ENCODE data around the gene TLR3.

The TLR3 gene

DNA sequence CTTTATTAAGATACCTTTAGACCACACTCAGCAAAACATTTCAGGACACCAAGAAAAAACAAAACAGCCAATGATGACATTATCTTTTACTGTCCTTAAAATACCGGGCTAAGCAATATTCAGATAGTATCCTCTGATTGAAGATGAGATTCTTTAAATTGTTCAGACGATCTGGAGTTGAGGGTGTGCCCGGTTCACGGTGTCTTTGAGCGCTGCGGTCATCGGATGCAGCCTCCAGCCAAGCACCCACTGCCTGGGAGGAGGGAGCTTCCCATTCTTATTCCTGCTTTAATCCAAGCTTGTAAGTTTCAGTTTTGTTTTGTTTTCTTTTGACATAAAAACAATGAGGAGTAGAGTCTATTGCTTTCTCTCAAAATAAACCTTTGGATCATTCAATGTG is 49.6 kb downstream of the TLR3 start:
- TF ChIP-seq, protein P1, sequence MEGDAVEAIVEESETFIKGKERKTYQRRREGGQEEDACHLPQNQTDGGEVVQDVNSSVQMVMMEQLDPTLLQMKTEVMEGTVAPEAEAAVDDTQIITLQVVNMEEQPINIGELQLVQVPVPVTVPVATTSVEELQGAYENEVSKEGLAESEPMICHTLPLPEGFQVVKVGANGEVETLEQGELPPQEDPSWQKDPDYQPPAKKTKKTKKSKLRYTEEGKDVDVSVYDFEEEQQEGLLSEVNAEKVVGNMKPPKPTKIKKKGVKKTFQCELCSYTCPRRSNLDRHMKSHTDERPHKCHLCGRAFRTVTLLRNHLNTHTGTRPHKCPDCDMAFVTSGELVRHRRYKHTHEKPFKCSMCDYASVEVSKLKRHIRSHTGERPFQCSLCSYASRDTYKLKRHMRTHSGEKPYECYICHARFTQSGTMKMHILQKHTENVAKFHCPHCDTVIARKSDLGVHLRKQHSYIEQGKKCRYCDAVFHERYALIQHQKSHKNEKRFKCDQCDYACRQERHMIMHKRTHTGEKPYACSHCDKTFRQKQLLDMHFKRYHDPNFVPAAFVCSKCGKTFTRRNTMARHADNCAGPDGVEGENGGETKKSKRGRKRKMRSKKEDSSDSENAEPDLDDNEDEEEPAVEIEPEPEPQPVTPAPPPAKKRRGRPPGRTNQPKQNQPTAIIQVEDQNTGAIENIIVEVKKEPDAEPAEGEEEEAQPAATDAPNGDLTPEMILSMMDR (IDR thresholded peaks at IDR 0.05), result no peak

DNA sequence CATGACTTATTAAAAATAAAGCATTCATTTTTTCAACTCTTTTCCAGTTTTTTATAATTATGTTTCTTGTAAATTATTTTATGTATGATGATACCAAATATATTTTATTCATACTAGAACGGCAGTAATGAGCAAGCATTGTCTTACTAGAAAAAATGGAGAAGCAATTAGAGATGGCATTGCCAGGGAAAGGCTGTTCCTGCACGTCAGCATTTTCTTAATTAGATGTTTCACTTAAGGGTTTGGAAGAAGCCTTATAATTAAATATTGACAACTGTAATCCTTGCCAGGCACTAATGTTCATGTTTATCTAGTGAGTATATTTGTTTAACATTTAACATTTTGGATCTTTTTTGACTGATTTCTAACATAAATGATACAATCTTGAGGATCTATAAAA is 52.1 kb downstream of the TLR3 start:
- TF ChIP-seq, protein P1 (IDR thresholded peaks at IDR 0.05), result no peak

DNA sequence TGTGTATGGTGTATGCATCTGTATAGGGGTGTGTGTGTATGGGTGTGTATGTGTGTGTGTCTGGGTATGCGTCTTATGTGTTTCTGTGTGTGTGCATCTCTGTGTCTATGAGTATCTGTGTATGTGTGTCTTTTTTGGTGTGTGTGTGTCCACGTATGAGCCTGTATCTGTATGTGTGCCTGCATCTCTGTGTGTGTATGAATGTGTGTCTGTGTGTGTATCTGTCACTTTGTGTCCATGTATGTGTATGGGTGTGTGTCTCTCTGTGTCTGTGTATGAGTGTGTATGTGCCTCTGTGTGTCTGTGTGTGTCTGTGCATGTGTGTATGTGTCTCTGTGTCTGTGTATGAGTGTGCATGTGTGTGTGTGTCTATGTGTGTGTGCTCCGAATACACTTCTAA is 59.9 kb downstream of the TLR3 start:
- TF ChIP-seq, protein P1 (IDR thresholded peaks at IDR 0.05), result no peak

DNA sequence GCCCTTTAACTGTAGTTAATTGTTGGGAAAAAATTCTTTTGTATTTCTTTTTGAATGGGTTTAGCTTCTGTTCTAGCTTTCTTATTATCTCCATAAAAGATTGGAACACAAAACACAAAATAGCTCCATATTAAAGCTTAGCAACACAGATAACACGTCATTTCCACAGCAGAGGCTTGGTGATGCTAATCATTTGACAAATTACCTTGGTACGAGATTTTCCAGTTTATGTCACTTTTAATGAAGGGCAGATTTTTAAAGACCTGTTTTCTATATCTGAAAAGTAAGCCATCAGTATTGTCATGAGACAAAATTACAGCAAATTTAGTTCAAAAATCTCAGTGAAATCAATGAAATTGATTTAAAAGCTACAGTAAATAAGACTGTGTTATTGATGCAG is 63.0 kb downstream of the TLR3 start:
- TF ChIP-seq, protein P1 (IDR thresholded peaks at IDR 0.05), result no peak

DNA sequence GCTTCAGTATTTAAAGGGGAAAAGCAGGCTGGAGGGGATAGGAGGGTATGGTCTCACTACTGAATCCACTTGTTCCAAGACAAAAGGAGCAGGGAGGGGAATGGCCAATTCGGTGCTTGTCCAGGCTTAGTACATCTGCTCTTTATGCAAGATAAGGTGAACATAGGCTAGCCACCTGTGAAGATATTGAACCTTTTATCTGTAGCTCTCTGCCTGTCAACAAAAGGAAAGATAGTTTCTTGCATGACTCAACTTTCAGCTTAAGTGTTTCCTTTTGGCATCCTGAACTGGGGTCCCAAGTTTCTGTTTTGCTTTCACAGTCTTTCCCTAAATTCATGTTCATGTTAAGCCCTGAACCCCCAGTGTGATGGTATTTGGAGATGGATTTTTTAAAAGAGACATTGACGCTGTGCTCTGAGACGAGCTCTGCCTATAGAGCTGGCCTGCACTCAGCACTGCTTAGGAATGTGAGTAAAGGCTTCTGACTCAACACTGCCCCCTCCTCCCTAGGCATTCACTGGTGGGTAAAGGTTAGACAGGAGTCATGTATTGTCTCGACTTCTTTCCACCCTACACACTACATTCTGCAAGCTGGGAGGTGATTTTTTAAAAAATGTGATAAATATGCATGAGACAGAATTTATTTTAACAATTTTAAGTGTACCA is 63.8 kb downstream of the TLR3 start:
- TF ChIP-seq, protein P1 (IDR thresholded peaks at IDR 0.05), result 0 out of 2 replicates have a peak, but pooled peaks have one; percentile 15

DNA sequence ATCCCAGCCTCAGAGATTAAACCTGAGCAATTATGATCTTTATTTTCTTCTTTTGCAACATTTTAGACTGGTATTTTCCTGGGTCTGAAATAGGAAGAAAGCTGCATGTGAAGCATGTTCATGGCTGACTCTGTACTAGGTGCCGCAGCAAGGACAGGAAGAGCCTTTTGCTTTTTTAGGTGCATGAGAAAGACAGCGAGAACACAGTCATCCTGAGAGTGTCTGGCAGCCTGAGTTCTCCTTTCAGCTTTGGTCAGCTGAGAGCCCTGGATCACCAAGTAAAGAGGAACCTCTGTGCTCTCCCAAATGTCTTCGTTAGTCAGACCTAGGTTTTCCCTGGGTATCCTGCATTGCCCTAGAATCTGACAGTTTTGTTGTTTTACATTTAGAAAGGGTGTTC is 65.3 kb downstream of the TLR3 start:
- TF ChIP-seq, protein P1 (IDR thresholded peaks at IDR 0.05), result no peak

DNA sequence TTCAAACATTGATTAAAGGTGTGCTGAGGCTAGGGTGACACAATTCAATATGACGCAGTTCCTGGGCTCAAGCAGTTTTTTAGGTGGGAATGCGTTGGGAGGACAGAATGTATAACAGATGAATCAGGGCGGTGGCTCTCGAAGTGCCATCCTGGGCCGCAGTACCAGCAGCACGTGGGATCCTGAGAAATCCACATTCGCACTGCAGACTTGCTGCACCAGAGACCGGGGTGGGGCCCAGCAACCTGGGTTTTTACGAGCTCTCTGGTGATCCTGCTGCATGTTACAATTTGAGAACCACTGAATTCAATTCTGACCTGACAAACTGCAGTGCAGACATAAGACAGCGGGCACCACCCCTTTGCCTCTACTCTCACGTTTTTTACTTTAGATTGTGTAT is 65.9 kb downstream of the TLR3 start:
- TF ChIP-seq, protein P1 (IDR thresholded peaks at IDR 0.05), result no peak

Measured in LNCAP (cell line).